Fibroblast of mammary gland (primary cell): Measurements from ENCODE around the gene CDH23.

Experiments
- DNase-seq: peaks from one replicate; pipeline ENCODE4 v3.0.0-alpha.2; 2010; ENCODE audit warnings: low read depth
- H3K4me3 ChIP-seq: 2 replicates; pipeline ENCODE4 v1.5.1; 2011; ENCODE audit warnings: low read depth, mild to moderate bottlenecking, low read length, moderate library complexity; ENCODE audit not compliant: control insufficient read depth
- TF ChIP-seq, protein P1 (sequence below): conservative IDR thresholded peaks from 2 replicates; pipeline ENCODE4 v1.5.1; 2011; ENCODE audit warnings: low read depth, low read length, inconsistent platforms; ENCODE audit not compliant: control insufficient read depth, insufficient read depth

Gene CDH23

GRCh38 chr10:71780156-71780555 lies 383.4 kb downstream of the CDH23 start:
- no peak overlapping the region for H3K4me3 ChIP-seq
- no peak for DNase-seq
- TF ChIP-seq, protein P1, sequence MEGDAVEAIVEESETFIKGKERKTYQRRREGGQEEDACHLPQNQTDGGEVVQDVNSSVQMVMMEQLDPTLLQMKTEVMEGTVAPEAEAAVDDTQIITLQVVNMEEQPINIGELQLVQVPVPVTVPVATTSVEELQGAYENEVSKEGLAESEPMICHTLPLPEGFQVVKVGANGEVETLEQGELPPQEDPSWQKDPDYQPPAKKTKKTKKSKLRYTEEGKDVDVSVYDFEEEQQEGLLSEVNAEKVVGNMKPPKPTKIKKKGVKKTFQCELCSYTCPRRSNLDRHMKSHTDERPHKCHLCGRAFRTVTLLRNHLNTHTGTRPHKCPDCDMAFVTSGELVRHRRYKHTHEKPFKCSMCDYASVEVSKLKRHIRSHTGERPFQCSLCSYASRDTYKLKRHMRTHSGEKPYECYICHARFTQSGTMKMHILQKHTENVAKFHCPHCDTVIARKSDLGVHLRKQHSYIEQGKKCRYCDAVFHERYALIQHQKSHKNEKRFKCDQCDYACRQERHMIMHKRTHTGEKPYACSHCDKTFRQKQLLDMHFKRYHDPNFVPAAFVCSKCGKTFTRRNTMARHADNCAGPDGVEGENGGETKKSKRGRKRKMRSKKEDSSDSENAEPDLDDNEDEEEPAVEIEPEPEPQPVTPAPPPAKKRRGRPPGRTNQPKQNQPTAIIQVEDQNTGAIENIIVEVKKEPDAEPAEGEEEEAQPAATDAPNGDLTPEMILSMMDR, result no peak

DNA sequence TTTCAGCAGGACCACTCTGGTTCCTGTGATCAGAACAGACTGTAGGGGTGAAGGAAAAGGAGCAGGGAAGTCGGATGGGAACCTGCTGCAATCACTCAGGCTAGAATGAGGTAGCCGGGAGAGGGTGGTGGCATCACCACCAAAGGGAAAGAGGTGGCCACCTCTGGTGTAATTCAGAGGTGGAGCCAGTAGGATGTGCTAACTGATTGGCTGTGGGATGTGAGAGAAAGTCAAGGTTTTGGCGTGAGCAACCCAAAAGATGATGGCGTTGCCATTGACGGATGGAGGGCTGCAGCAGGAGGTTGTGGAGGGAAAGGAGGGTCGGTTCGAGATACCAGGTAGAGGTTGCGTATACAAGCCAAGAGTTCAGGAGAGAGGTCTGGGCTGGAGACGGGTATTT lies 384.0 kb downstream of the CDH23 start:
- no peak for DNase-seq
- TF ChIP-seq, protein P1, result no peak
- no peak overlapping the region for H3K4me3 ChIP-seq

DNA sequence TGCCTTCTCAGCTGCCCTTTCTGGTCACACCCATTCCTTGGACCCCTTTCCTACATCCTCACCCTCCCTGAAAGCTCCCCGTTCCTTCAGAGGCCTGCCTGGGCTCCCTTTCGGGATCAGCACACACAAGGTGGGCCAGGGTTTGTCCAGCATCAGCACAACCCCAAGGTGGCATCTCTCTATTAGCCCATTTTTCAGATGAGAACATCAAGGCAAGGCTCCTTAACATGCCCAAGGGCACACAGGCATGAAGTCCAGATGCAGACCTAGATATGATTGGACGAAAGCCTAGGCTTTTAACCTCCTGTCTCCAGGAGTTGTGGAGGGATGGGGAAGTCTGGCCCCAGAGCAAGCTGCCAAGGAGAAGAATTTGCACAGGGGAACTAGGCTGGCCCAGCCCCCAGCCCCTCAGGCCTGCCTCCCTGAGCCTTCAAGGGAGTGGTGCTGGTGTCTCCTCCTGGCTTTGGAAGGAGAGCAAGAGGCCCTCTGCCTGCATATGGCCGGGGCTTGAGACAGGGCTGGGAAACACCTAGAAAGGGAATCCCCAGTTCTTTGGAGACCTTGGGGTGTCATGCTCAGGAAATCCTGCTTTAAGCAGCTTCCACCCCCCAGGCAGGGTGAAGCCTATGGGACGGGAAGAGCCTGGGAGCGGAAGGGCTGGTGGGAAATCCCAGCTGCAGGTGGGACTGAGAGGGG lies 385.6 kb downstream of the CDH23 start:
- DNase-seq, result no peak
- TF ChIP-seq, protein P1, result no peak
- H3K4me3 ChIP-seq, result no peak overlapping the region

- TF ChIP-seq, protein P1, result no peak
- DNase-seq, result no peak
- no peak overlapping the region for H3K4me3 ChIP-seq
Measured at GRCh38 chr10:71782917-71783490, 386.3 kb downstream of the CDH23 start.

- TF ChIP-seq, protein P1, result no peak
- no peak for DNase-seq
- H3K4me3 ChIP-seq, result no peak overlapping the region
Measured at GRCh38 chr10:71783917-71784678, 387.4 kb downstream of the CDH23 start.

- DNase-seq, result no peak
- TF ChIP-seq, protein P1, result no peak
- H3K4me3 ChIP-seq, result no peak overlapping the region
Measured at GRCh38 chr10:71784679-71785272, 388.1 kb downstream of the CDH23 start.
